ENCODE measurements around the gene PSMA8.
A peak's percentile ranks its signal among the peaks of the same experiment; 100 is the strongest.
"Not testable (repeated sequence)": the region's sequence is repeated elsewhere in the genome, so short reads cannot be mapped to it uniquely, and the experiment has no call there.

The PSMA8 gene

DNA sequence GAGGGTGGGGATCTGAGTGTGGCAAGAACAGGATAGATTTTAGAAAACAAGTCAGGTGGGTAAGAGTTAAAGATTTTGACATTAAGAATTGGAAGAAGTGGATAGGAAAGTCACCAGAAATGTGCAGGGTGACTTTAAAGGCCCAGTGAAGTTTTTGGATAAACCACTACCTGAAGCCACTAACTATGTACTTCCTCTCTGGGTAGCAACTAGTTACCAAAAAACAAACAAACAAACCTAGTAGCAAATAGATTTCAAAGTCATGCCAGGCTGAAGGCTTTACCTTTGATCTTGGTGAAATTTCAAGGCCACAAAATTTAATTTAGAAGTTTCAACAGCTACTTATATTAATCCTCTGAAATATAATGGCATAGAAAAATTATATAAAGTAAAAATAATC lies 42.5 kb downstream of the PSMA8 start:
- DNase-seq, result no peak

DNA sequence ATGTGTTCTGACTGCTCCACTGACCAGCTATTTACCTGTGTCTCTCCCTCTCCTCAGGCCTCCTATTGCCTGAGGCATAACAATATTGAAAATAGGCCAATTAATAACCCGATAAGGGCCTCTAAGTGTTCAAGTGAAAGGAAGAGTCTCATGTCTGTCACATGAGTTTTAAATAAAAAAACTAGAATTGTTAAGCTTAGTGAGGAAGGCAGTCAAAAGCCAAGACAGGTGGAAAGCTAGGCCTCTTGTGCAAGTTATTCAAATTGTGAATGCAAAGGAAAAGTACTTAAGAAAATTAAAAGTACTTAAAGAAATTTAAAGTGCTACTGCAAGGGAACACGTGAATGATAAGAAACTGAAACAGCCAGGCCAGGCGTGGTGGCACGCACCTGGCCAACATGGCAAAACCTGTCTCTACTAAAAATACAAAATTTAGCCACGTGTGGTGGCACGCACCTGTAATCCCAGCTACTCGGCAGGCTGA lies 47.7 kb downstream of the PSMA8 start:
- no peak for DNase-seq

DNA sequence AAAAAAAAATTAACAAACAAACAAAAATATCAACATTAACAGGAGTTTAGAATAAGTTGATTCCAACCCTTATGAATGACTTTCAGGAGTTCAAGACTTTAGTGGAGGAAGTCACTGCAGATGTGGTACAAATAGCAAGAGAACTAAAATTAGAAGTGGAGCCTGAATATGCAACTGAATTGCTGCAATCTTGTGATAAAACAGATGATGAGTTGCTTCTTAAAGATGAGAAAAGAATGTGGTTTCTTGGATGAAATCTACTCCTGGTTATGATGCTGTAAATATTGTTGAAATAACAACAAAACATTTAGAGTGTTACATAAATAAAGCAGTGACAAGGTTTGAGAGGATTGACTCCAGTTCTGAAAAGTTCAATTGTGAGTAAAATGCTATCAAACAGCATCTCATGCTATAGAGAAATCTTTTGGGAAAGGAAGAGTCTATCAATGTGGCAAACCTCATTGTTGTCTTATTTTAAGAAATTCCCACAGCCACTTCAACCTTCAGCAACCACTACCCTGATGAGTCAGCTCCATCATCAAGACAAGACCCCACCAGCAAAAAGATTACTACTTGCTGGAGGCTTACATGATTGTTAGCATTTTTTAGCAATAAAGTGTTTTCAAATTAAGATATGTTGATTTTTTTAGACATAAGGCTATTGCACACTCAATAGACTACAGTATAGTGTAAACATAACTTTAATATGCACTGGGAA lies 49.9 kb downstream of the PSMA8 start:
- no peak for DNase-seq

DNA sequence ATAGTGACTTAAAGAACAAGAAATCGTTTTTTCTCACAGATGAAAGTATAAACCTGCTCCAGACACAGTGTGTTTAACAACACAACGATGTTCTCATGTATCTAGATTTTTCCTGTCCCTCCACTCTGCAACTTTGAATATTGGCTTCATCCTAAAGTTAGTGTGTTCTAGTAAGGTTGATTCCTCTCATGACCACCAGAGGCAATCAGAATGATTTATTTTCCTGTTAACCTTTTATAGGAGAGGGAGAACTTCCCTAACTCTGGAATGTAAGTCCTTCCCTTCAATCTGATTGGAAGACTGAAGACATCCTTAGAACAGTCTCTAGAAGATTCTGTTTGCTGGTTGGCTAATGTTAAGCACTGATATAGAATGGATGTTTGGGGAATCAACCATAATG lies 51.6 kb downstream of the PSMA8 start:
- DNase-seq, result no peak

DNA sequence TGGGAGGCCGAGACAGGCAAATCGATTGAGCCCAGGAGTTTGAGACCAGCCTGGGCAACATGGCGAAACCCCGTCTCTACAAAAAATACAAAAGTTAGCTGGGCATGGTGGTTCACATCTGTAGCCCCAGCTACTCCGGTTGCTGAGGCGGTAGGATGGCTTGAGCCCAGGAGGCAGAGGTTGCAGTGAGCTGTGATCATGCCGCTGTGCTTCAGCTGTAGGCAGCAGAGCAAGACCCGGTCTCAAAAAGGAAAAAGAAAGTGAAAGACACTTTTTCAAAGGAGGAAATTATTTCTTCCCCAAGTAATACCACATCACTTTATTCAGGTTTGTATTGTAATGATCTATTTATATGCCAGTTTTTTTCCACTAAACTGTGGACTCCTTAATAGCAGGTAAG lies 56.8 kb downstream of the PSMA8 start:
- no peak for DNase-seq

DNA sequence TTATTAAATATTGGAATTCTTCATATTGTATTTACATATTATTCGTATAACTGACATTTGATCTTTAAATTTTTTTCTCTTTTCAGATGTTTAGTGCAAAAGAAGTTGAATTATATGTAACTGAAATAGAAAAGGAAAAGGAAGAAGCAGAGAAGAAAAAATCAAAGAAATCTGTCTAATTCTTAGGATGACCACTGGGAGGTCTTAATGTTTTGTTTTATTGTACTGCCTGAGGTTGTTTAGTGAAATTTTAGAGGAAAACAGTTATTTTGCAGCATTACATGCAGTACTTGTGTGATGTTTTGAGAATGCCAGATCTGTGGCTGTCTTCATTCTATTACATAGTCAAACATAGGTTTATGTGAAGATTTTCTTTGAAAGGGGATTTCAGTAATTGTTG lies 58.6 kb downstream of the PSMA8 start:
- DNase-seq, result no peak

DNA sequence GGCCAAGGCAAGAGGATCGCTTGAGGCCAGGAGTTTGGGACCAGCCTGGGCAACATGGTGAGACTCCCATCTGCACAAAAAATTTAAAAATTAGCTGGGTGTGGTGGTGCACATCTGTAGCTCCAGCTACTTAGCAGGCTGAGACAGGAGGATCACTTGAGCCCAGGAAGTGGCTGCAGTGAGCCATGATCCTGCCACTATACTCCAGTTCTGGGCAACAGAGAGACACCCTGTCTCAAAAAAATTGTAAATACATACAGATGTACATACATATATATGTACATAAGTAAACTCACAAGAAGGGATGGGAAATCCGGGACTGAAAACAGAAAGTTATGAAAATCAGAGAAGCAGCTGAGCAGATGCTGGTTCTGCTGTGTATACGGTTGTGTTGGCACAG lies 62.9 kb downstream of the PSMA8 start:
- DNase-seq, result no peak

DNA sequence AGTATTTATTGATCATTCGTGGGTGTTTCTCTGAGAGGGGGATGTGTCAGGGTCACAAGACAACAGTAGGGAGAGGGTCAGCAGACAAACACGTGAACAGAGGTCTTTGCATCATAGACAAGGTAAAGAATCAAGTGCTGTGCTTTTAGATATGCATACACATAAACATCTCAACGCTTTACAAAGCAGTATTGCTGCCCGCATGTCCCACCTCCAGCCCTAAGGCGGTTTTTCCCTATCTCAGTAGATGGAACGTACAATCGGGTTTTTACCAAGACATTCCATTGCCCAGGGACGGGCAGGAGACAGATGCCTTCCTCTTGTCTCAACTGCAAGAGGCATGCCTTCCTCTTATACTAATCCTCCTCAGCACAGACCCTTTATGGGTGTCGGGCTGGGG lies 68.3 kb downstream of the PSMA8 start:
- DNase-seq, result not testable (repeated sequence)

DNA sequence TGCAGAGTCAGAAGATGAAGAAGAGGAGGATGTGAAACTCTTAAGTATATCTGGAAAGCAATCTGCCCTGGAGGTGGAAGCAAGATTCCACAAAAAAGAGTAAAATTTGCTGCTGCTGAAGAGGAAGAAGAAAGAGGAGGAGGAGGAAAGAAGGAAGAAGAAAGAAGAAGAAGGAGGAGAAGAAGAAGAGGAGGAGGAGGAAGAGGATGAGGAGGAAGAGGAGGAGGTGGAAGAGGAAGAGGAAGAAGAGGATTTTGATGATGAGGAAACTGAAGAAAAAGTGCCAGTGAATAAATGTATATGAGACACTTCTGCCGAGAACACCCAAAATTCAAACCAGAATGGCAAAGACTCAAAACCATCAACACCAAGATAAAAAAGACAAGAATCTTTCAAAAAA lies 71.6 kb downstream of the PSMA8 start:
- no peak for DNase-seq

DNA sequence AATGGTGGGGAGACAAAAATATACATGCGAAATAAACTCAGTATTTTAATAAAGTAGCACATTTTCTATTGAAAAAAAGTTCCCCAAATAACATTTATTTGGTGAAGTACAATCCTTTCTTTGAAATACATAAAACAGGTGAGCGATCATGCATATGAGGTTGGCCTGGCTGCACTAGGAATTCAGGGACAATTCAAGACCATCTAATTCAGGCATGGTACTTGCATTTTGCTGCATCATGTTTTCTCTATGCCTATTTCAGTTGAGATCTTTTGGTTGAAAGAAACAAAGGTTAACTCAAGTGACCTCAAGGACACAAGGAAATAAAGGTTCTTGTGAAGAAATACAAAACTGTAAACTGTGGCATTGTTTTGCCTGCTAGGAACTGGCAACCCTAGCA lies 72.8 kb downstream of the PSMA8 start:
- no peak for DNase-seq

DNA sequence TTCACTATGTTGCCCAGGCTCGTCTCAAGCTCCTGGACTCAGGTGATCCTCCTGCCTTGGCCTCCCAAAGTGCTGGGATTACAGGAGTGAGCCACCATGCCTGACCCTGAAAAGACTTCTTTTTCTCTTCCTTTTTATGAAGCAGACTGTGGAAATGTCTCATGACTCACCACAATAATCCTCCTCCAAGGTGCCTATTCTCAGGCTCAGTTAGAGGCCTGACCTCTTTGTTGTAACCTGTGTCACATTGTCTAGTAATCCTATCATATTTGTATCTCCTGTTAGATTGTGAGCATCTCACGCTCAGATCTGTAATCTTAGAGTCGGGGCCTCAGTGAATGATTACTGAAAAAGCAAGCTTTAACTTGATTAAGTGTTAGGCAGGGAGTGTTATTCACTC lies 74.3 kb downstream of the PSMA8 start:
- DNase-seq, result no peak

DNA sequence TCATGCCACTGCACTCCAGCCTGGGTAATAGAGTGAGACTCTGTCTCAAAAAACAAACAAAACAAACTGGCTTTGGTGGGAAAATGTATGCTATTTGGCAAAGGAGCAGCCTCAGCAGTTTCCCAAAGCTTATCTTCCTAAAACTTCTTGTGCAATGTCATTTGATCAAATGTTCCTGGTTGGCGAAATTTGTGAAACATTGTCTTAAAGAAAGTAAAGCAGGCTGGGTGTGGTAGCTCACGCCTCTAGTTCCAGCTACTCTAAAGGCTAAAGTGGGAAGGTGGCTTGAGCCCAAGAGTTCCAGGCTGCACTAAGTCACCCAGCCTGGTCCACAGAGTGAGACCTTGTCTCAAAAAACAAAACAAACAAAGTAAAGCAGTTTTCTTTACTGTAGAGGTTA lies 75.3 kb downstream of the PSMA8 start:
- DNase-seq, result no peak

DNA sequence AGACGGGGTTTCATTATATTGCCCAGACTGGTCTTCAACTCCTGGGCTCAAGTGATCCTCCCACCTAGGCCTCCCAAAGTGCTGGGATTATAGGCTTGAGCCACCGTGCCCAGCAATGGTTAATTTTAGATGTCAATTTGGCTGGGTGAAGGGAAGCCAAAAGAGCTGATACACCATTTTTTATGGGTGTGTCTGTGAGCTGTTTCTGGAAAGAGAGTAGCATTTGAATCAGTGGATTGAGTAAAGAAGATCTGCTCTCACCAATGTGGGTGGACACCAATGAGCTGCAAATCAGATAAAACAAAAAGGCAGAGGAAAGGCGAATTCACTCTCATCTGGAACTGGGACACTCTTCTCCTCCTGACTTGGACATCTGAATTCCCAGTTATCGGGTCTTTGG lies 76.5 kb downstream of the PSMA8 start:
- no peak for DNase-seq

DNA sequence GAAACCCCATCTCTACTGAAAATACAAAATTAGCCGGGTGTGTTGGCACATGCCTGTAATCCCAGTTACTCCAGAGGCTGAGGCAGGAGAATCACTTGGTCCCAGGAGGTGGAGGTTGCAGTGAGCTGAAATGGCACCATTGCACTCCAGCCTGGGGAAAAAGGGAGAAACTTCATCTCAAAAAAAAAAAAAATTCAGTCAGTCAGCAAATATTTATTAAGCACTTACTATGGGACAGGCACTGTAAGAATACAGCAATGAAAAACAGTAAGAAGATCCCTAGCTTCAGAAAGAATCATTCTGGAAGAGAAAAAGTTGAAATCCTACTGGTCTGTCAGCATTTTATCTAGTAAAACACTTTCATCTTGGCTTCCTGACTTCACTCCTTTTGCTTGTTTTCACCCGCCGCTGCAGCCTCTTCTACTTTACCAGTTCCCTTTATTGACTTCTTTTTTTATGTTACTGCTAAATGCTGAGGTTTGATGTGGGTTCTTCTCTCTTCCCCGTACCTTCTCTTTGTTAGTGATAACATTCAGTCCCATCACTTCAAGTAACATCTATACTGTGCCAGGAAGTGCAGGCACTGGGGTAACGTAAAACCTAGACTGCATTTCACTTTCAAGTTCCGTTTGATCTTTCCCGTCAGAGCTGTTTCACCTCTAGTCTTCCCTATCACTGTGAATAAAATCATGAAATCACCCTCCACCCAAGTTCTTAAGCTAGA lies 81.7 kb downstream of the PSMA8 start:
- no peak for DNase-seq

DNA sequence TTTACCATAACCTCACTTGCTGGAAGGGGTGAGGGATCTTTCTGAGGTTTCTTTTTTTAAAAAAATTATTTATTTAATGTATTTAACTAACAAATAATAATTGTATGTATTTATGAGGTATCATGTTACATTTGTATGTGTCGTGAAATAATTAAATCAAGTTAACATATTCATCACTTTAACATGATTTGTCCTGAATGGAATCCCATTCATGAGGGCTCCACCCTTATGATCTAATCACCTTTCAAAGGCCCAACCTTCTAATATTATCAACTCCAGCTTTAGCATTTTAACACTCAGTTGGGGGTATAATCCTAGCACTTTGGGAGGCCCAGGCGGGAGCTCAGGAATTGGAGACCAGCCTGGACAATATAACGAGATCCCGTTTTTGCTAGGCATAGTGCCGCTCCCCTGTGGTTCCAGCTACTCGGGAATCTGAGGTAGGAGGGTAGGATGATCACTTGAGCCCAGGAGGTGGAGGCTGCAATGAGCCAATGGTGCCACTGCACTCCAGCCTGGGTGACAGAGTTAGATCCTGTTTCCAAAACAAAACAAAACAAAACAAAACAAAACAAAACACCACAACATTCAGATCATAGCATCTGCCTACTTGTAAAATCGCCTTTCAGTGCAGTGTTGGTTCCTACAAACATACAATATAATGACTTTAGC lies 91.5 kb downstream of the PSMA8 start:
- no peak for DNase-seq

DNA sequence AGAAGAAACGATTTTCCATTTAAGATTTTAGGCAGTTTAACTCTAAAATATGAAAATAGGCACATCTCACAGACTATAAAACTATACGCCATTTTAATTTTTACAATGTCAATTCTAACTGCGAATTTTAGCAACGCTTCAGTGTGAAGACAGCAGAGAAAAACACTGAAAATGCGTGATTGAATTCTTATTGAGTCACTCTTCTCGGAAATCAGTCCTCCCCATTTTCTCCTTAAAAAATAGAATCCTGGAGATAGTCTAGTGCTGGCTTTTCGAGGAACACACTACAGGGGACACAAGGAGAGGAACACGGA lies 92.2 kb downstream of the PSMA8 start:
- DNase-seq, result no peak

DNA sequence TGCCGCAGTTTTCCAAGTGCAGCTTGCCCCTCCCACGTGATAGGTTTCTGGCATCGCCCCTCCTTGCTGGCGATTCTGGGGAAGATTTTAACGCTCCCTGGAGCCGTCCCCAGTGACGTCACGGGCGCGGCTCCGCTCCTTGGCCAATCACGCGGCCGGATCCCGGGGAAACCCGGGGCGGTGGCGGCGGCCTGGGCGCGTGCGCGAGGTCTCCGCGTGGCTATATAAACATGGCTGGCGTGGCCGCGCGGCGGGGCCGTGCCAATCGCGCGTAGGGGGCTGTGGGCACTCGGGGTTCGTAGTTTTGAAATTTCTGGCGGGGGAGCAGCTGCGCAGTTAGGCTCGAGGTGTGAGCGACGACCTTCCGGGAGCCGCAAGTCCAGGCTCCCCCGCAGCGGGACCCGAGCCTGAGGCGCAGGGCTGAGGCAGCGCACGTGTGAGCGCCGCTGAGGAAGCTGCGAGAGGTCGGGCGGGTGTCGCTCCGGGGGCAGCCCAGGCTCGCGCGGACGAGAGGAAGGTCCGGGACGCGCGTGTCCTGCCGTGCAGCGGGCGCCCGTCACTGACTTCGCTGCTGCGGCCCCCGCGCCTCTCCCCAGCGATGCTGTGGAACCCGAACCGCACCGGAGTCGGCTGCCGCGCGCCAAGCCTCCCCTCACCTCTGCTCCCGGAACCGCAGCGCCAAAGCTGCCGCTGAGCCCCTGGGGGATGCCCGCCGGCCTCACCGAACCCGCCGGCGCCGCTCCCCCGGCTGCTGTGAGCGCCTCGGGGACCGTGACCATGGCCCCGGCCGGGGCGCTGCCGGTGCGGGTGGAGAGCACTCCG lies 92.8 kb downstream of the PSMA8 start, which contains the start of gene TAF4B:
Gene TAF4B, plus strand, starts transcription at position 217 of the 822 bp plus-strand sequence. Its CDS starts 489 bp downstream, at position 706.
- DNase-seq, result peak; percentile 96

DNA sequence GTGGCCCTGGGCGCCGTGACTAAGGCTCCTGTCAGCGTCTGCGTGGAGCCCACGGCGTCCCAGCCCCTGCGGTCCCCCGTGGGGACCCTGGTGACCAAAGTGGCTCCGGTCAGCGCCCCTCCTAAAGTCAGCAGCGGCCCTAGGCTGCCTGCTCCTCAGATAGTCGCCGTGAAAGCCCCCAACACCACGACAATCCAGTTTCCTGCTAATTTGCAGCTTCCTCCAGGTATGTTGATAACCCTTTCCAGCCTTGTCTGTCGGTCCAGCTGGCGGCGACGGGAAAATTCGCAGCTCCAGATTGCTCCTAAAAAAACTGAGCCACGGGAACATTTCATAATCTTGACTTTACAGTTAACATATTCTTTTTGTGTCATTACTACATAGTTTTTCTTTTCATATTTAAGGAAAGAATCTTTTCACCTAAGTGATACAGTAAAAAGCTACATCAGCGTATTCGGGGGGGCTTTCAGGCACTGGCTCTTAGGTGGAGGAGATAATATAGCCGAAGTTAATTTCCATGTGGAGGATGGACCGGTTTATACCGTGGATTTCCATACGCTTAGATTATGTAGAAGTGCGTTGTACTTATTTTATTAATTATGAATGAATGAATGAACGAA lies 93.5 kb downstream of the PSMA8 start:
- DNase-seq, result no peak

DNA sequence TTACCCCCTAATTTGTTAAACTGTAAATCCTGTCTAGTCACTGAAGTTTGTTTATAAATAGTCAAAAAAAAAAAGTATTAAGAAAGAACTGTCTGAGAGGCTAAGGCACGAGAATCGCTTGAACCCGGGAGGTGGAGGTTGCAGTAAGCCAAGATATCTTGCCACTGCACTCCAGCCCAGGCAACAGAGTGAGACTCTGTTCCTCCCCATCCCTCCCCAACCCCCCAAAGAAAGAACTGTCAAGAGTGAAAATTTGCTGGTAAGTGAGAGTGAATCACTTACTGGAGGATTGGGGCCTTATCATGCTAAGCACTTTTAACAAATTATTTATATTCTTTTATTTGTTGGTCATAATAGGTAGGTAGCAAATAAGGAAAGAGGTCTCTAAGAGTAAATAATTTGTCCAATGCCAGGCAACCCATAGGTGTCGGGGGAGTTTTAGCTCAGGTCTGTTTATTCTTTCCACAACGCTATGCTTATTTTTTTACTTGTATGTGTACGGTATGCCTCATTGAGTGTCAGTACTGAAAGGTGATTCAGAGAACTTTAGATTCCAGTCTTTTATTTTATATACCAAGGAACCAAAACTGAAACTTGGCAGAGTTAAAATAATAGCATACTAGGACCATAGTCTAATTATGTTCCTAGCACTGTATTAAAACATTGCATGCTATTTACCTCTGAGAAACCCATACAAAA lies 95.0 kb downstream of the PSMA8 start:
- DNase-seq, result no peak

DNA sequence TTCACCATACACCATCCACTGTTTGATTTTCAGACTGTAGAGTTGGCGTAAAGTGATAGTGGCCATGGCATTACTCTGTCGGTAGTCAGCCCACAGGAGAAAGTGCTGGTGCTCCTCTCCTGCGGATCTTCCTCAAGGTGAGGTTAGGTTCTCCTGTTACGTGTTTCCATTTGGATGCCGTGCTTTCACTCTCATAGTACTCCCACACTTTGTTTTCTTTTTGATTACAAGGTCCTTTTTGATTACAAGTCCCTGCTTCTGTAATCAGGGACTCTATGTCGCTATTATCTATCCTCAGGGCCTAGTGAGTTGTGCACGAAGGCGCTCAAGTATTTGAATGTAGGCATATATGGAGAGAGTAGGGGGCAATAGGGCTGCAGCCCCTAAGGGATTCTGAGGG lies 96.8 kb downstream of the PSMA8 start:
- no peak for DNase-seq

DNA sequence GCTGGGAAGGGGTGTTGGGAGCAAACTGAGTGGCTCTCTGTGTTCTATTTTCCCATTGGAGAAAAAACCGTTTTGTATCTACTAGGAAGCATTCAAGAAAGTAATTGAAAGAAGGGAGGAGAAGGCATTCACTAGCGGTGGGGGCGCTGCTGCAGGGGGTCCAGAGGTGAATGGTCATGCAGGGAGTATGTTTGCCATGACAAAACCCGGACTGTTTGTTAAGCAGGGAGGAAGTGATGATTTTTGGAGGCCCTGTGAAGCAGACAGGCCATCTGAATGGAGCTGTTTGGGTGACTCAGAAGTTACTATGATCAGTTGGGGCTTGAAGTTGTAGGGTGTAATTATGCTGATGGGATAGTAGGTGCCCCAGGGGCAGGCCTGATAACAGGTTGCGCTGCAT lies 99.5 kb downstream of the PSMA8 start:
- no peak for DNase-seq

DNA sequence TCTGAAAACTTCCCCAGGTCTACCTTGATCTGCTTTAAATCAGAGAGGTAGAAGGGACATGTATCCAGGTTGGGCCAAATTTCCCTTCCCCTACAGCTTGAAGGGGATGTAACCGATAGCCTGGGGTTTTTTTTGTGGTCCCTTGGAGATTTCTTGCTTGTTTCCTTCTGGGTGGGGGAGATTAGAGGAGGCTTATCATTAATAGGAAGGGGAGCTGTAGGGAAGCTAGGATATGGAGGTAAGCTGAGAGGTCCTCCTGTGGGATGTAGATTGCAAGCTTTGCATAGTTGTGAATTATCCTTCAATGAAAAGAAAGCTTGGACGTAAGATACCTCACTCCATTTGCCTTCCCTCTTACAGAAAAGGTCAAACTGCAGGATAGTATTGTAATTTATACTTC lies 103.7 kb downstream of the PSMA8 start:
- not testable (repeated sequence) for DNase-seq
